ENCODE results near the gene TAGLN.
"Not testable (repeated sequence)": the region's sequence is repeated elsewhere in the genome, so short reads cannot be mapped to it uniquely, and the experiment has no call there.

The TAGLN gene

GRCh38 chr11:117181586-117182550, 17.3 kb upstream of the TAGLN start:
- TF ChIP-seq, protein P1, sequence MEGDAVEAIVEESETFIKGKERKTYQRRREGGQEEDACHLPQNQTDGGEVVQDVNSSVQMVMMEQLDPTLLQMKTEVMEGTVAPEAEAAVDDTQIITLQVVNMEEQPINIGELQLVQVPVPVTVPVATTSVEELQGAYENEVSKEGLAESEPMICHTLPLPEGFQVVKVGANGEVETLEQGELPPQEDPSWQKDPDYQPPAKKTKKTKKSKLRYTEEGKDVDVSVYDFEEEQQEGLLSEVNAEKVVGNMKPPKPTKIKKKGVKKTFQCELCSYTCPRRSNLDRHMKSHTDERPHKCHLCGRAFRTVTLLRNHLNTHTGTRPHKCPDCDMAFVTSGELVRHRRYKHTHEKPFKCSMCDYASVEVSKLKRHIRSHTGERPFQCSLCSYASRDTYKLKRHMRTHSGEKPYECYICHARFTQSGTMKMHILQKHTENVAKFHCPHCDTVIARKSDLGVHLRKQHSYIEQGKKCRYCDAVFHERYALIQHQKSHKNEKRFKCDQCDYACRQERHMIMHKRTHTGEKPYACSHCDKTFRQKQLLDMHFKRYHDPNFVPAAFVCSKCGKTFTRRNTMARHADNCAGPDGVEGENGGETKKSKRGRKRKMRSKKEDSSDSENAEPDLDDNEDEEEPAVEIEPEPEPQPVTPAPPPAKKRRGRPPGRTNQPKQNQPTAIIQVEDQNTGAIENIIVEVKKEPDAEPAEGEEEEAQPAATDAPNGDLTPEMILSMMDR (IDR thresholded peaks at IDR 0.05; ENCODE audit: insufficient read depth, missing control alignments) = no peak
- FAIRE-seq (no peak), DNase-seq (ENCODE audit: insufficient read length, low spot score) (no peak)

GRCh38 chr11:117182551-117182935, 16.6 kb upstream of the TAGLN start:
- FAIRE-seq (no peak), DNase-seq (ENCODE audit: insufficient read length, low spot score) (no peak)
- TF ChIP-seq, protein P1 (IDR thresholded peaks at IDR 0.05; ENCODE audit: insufficient read depth, missing control alignments) = no peak

GRCh38 chr11:117183178-117183577, 16.0 kb upstream of the TAGLN start:
- DNase-seq (ENCODE audit: insufficient read length, low spot score); FAIRE-seq: not testable (repeated sequence)

DNA sequence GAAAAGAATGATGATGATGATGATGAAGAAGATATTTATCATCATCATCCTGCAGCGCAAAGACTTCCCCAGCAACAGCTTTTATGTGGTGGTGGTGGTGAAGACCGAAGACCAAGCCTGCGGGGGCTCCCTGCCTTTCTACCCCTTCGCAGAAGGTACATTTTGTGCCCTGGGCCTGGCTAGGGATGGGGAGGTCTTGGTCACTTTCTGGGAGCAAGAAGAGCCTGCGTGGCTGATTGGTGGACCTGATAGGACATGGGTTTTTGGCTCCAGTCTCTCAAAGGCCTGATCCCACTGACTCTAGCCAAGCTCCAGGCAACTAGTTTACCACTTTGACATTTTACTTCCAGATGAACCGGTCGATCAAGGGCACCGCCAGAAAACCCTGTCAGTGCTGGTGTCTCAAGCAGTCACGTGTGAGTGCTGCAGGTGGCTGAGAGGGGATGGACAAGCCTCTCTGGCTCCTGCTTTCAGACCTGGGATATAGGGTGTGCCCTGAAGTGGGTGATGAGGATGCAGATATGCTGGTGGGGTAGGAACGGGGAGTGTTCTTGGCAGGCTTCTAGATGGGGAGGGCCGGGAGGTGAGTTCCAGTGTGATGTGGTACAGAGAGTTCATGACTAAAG, 15.3 kb upstream of the TAGLN start:
- FAIRE-seq = no peak
- TF ChIP-seq, protein P1 (IDR thresholded peaks at IDR 0.05; ENCODE audit: insufficient read depth, missing control alignments) = no peak
- no peak for DNase-seq (ENCODE audit: insufficient read length, low spot score)

GRCh38 chr11:117185736-117186430, 13.3 kb upstream of the TAGLN start:
- DNase-seq (ENCODE audit: insufficient read length, low spot score) (no peak), FAIRE-seq (no peak)
- TF ChIP-seq, protein P1 (IDR thresholded peaks at IDR 0.05; ENCODE audit: insufficient read depth, missing control alignments) = no peak

GRCh38 chr11:117186431-117186761, 12.8 kb upstream of the TAGLN start:
- TF ChIP-seq, protein P1 (IDR thresholded peaks at IDR 0.05; ENCODE audit: insufficient read depth, missing control alignments) = no peak
- FAIRE-seq = no peak
- DNase-seq (ENCODE audit: insufficient read length, low spot score) = no peak

DNA sequence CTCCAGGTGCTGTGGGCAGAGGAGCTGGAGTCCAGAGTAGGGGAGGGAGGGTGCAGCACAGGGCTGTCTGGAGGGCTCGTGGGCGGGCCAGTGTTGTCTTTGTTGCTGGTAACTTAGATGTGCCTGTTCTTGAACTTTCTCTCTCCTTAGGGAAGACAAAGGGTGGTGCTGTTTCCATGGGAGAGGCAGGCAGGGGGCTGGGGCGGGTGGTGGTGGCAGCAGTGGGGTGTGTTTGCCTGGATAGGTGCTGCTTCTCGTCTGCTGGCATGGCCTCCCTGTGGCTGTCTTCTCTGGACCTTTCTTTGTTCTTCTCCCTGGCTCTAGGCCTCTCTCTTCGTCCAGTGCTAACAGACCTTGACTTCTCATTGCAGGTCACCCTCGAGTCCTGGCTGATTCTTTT, 12.2 kb upstream of the TAGLN start:
- TF ChIP-seq, protein P1 (IDR thresholded peaks at IDR 0.05; ENCODE audit: insufficient read depth, missing control alignments) = no peak
- FAIRE-seq = no peak
- no peak for DNase-seq (ENCODE audit: insufficient read length, low spot score)

All from D721Med (cell line).